Suppressor macrophage (primary cell): ENCODE data around the gene FEV.
A peak's percentile ranks its signal among the peaks of the same experiment; 100 is the strongest.

Experiments
- DNase-seq, 4 experiments: peaks; one replicate each; pipeline ENCODE4 v3.0.0-alpha.2; 2020 to 2022

The FEV gene

DNA sequence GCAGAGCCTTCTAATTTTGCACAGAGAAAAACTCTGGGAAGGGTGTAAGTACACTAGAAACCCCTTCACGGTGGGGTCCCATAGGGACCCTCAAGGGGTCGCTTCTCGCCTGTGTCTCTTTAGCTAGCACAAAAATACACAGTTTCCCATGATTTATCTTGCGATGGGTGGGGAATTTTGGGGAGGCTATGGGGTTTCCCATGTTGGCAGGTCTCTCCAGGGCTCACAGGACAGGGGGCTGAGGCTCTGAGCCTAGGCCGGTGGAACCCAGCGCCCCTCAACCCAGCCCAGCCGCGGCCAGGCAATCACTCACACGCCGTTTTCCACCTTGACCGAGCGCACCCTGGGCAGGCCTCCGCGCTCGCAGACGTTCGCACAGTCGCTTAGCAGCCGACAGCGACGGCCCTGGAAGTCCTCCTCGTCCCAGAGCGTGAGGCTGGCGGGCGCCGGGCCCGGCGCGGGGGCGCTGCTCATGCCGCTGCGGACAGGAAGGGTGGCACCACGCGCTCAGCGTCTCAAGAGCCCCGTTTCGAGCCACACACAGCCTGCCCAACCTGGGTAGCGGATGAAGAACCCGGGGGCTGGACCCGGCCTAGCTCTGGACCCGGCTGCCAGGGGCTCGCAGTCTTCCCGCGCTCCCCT is 7.8 kb upstream of the FEV start:
- peak in 1 of 4 experiments; percentile 30 for DNase-seq

DNA sequence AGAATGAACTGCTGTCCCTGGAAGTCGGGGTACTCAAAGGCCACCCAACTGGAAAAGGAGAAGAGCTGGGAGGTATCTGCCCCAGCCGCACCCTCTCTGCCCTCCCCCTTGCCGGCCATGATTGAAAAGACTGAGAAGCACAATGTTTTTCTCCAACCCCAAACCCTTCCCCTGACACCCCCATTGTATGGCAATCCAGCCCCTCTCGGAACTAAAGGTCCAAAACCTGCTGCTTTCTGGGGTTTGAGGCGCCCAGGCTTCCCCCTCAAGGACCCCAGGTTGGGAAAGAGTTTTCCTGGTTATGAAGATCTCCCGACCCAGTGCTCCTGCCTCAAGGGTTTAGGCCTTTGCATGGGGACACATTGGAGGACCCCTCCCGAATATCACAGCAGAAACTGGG is 7.2 kb upstream of the FEV start:
- DNase-seq = no peak

DNA sequence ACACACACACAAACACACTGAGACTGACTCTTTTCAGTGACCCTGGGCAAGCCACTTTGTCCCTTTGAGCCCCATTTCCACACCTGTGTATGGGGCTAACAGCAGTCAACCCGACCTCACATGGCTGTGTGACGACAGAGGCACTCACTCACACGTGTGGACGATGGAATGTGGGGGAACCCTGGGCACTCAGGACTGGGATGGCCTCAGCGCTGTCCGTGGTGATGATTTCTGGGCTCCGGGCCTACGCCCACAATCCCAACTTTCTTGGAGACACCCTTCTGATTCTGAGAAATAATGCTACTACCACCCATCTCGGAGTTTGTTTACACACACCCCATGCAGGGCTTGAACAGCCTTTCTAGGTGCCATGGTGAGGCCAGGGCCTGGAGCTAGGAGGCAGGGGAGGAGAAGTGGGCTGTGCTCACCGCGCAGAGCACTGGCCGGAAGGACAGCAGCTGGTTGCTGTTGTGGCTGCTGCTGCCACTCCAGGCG is 6.7 kb upstream of the FEV start:
- no peak for DNase-seq

DNA sequence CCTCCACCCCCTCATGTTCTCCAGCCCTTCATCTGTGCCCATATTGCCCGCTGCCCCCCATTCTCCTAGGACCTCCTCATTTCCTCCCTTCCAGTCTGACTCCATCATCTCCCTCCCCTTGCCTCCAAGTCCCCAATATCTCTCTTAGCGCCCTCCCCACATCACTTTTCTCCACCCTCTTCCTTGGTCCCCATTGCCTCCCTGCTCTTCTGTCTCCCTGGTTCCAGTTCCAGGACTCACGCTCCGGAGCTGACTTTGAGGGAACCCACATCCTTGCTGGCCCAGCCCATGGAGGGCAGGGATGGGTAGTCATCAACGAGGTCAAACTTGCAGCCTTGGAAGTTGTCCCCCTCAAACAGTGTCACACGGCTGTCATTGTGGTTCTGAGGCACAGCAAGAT is 5.6 kb upstream of the FEV start:
- no peak for DNase-seq

DNA sequence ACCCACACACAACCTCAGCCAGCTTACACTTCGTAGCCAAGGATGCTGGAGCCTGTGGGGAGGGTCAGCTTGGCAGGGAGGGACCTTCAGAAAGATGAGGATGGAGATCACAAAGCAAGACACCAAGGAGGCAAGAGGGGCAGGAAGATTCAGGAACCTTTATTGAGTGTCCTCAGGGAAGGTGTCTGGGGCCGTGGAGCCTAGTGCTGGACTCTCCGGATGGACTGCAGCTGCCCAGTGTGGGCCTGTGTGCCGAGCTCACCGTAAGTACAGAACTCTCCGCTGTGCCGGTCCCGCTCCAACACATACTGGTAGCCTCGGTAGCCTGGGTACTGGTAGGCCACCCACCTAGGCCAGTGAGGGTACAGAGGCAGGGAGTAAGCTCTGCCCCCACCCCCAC is 5.1 kb upstream of the FEV start:
- DNase-seq = no peak

DNA sequence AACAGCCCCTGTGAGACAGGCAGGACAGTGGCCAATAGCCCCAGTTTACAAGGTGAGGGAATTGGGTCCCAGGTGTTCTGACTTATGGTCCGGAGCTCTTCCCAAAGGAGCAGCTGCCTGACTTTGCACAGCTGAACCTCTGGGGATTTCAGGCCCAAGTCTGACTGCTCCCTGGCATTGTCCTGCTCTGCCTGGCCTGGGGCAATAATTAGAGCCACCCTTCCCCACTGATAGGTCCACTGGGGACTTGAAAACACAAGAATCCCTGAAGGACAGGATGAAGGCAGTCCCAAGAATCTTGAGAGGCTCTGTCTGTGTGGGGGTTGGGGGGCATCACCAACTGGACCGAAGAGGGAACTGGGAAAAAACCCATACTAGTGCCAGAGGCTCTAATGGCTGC is 3.7 kb upstream of the FEV start:
- DNase-seq = no peak

DNA sequence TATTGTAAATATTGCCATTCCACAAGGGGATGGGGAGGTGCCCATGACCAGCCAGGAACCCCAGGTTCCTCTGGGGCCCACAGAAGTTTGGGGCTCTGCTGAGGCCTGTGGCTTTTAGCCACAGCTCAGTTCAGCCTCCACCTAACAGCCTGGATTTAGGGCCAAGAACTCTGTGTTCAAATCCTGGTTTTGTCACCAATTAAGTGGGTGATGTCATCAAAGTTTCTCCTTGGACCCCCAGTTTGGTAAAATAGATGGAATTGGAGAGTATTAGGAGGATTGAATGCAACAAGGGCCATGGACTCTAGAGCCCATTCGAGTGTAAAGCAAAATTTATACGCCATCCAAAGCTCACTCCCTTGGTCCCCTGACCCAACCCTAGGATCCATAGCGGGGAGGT is 3.2 kb upstream of the FEV start:
- no peak for DNase-seq

DNA sequence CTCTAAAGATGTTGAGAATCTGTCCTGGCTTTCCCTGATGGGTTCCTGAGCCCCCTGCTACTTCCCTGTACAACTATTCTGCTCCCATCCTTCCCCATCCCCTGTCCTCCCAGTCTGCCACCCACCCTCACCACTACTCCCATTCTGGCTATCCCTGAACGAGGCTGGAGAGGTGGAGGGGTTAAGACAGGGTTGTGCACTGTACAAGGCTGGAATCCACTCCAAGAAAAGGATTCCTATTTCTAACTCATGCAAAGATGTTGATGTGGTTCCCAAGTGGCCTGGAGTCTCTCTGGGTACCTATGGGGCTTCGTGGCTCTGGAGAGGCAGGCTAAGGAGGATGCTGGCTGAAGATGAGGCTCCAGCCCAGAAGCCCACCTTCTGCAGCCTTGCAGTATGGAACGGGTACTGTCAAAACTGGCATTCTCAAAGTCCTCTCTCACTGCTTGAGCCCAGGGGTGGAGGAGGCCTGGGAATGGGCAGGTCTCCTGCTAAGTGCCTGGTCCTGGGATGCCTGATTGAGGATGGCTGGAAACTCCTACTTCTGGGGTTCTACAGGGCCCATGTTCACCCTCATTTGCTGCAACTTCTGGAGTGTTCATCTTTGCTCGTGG is 1.3 kb upstream of the FEV start:
- DNase-seq = no peak

DNA sequence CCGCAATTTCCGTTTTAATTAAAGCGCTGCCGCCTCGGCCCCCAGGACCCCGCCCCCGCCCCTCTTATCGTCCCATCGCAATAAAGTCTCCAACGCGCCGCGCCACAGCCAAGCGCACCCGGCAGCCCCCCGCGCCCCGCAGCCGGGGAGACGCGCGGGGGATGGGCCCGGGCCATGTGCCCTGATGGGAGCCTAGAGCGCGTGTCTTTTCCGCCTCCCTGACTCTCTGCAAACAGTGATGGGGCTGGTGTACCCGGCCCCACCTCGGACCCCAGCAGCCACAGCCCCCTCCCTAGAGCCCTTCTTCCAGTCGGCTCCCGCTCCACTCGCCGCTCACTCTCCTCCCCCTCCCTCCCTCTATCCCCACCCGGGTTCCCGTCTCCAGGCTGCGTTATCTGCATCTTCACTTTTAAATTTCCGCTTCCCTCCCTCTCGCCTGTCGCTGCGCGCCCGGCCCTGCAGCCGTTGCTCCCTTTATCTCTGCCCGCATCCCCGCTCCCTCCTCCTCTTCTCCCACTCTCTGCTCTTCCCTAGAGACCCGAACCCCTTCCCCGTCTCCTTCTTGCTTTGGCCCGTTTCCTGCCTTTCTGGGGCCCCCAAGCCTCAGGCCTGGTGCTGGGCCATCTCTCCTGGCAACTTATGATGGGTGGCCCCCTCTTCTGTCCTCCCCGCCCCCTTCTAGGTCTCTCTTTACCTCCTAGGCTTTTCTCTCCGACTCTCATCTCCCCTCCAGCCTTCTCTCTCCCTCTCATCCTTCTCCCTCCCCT is 524 bp upstream of the FEV start:
- DNase-seq = no peak

DNA sequence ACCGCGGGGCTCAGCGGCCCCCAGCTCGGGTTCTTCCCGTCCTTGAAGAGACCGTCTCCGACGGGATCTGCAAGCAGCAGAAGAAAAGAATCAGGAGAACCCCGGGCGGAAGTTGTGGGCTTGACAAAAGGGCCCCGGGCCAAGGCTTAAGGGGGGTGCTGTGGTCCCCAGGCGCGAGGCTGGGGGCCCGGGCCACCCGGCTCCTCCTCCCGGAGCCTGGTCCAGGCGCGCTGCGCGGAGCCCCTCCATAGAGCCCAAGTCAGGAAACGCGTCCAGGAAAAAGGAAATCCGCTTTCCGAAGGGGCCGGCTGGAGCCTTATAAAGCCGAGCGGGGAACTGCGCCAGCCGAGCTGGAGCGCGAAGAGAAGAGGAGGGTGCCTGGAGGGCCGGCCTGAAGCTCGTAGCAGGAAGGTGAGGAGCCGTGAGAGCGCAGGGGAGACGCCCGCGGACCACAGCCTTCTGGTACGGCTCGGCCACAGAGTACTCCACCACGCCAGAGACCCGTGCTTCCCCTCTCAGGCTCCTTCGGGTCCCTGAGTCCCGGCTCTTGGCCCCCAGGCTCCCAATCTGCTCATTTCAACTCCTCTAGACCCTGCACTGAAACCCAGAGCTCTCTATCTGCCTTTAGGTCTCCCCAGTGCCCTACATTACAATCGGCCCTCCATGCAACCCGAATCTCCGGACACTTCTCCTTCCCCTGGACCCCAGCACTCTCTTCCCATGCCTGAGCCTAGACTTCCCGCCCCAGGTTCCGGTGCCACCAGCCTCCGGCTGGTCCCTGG is 554 bp downstream of the FEV start:
- DNase-seq = peak in 1 of 4 experiments; percentile 31

DNA sequence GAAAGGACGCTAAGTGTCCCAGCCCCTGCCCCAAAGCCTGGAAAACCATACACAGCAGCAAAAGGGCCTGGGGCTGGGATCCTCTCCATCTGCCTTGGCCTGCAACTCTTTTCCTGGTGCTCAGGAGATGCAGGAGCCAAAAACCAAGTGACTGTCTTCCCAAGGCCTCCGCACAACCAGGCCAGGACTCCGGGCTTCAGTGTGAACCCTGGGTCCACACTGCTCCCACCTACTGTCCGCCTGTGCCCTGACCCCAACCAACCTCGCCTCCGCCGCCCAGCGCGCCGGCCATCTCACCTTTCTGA is 1.1 kb downstream of the FEV start:
- DNase-seq = no peak

DNA sequence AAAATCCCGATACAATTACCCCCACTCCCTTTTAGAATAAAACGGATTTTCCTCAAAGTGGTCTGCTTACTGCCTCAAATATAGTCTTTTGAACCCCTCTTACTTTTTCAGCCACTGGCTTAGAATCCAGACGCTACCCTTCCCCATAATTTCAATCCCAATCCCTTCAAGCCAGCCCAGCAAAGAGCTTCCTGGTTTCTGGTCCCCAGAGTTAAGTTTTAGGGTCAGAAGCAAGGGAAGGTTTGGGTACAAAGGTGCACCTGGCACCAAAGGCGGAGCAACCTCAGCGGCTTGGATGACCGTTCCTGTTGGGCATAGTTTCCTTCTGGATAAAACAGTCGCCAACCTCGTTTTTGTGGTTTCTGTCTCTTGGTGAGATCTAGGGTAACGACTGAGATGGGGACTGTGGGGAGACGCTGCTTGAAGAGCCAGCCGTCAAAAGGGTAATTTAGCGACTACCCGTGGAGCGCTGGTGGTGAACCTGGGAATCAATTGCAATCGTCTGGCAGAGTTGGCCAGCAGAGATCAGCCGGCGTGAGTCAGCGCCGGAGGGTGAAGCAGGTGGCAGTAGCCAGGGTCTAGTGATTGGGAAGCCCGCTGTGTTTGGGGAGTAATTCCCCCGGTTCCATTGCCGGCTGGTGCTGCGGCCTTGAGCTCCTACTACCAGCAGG is 1.6 kb downstream of the FEV start:
- DNase-seq = no peak

DNA sequence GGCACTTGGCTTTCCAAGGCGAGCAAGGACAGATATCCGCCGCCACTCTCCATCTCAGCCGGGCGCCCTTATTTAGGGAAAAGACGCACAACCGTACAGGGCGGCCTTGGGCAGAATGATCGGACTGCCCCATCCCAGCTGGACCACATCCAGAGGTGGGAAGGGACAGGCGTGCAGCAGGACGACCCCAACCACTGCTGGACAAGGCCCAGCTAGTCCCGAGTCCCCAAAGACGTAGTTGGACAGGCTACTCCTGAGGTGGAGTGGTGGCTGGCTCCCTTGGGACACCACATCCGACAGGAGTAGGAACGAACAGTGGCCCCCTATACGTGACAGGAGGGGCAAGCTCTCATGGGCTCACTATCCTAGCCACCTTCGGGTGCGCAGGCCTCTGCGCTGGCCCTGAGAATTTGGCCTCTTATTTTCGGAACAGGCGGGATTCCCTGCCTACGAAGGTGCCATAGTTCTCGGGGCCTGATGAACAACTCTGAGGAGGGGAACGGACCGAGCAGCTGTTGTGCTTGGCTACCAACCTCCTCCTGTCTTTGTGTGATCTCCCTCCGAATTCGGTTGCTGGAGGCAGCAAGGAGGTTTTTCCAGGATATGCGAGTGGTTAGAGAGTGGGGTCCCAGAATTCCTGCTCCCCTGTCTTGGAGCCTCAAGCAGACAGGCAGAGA is 2.3 kb downstream of the FEV start:
- DNase-seq = no peak

DNA sequence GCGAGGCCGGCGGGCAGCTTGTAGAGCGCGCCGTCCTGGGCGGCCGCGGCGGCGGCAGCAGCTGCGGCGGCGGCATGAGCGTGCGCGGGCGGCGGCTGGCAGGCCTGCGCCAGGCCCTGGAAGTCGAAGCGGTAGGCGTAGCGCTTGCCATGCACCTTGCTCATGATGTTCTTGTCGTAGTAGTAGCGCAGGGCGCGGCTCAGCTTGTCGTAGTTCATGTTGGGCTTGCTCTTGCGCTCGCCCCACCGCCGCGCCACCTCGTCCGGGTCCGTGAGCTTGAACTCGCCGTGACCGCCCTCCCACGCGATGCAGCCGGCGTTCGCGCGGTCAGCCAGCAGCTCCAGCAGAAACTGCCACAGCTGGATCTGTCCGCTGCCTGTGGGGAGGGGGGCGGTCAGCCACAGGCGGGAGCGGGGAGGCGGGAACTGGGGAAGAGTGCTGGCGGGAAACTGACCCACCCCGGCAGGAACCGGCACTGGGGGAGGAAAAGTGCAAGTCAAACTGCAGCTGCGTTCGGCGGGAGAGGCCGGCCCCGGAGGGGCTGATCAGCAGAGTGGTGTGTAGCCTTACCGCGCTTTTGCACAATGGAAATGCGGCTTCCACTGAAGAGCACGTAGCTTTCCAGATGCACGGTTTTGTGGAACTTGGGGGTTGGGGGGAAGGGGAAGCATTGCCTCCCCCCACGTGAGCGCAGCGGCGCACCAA is 3.0 kb downstream of the FEV start:
- DNase-seq = peak; percentile 33 to 65 (median 46)

DNA sequence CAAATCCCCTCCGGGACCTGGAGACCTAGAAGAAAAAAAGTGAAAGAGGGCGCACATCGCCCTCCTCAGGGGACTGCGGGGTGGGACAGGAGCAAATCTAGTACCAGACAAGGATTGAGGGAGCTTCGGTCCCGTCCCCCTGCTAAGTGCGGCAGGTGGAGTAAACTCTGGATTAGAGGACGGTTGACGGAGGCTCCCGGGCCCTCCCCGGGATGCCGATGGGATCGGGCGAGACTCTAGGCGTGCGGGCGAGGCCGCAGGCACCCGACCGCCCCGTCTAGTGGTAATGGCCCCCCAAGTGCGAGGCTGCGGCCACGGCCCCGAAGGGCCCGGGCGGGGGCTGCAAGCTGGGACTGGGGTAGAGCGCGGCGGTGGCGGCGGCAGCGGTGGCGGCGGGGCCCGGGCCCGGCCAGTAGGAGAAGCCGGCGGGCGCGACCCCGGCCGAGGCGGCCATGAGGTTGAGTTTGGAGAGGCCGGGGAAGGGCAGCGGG is 3.5 kb downstream of the FEV start:
- no peak for DNase-seq

DNA sequence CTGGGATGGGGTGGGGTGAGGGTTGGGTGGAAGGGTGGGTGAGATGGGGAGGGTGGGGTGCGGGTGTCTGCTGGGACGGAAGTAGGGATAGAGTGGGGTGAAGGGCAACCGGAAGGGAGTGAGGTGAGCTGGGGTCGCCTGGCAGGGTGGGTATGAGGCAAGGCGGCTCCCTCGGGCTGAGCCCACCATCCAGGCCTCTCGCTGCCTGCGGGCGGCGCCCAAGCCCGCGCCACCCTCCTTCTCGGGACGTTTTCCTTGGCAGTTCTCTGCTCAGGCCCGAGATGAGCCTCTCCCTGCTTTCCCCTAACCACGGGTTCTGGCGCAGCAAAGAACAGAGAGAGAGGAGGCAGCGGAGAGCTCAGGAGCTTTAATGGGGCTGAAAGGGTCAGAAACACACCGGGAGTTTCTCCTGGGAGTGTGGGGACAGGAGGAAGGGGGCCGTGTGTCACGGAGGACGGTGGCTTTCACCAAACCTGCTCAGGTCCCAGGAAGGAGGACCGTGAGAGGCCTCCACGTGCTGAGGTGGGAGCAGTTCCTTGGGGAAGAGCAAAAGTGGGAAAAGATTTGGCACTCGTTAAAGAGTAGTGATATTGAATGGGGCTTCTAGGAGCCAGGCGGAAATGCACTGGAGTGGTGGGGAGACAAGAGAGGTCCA is 4.1 kb downstream of the FEV start:
- DNase-seq = no peak

DNA sequence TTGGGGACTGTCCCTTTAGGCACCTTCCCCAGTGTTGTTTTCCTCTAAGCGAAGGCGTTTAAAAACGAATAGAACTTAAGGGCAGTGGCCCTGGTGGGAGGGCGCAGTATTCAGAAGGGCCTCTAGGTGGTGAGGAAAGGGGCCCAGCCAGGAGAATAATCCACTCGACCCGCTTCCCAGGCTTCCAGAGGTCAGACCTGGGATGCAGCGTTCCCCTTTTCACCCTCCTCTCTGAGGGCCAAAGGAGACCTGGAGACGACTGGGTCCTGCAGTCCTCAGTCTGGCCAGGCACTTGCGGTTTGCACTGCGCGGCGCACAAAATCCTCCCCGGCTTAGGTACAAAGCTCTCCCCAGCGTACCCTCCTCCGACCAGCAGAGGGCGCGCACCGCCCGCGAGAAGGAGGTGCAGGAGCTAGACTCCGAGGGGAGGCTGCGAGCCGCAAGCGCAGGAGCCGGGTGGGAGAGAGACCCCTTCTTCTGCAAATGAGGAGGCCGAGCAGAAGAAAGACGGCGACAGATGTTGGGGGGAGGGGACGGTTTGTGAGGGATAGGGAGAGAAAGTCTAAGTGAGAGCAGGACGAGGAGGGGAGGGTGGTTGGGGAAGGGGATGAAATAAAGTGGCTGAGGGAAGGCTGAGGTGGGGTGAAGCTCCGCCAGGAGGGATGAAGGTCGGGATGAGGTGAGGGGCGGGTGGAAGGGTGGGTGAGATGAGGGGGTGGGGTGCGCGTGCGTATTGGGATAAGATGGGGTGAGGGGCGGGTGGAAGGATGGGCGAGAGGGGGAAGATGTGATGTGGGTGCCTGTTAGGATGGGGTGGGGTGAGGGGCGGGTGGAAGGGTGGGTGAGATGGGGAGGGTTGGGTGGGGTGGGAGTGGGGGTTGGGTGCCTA is 4.9 kb downstream of the FEV start:
- peak; percentile 84 to 93 (median 88) for DNase-seq

DNA sequence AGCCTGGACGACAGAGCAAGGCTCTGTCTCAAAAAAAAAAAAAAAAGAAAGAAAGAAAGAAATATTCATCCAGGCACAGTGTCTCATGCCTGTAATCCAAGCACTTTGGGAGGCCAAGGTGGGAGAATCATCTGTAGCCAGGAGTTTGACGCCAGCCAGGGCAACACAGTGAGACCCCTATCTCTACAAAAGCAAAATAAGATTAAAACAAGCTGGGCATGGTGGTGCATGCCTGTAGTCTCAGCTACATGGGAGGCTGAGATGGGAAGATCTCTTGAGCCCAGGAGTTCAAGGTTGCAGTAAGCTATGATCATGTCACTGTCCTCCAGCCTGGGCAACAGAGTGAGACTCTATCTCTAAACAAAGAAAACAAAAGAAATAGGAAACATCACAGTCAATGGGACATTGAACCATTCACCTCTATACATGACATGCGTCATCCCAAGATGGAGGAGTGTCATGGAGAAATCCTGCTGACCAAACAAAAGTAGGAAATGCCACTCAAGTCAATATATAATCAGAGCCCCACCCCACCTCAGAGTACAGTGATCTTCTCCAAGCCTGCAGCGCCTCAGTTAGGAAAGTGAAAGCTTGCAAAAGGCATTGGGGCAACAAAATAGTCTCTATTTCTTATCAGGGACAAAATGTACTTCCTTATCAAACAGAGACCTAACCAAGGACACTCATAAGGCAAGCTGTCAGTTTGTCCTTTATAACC is 9.8 kb downstream of the FEV start:
- no peak for DNase-seq

DNA sequence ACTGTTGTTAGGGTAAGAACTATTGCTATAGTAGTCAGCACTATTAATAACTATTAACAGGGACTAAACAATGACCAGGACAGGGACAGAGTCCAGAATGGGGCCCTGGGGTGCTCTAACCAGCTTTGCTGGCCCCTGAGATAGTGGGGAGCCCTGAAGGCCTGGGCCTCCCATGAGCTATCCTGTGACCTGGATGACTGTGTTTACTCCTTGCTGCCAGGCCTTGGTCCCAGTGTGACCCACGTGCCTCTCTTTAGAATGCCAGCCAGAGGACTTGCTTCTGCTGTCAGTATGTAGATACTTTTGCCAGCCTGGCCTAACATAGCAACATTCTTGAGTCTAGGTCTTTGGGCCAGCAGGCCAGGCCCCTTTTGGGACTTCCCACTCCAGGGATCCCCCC is 14.1 kb downstream of the FEV start:
- no peak for DNase-seq
